Measurements from ENCODE around the gene RNF144A. TPM values are rescaled to one million over a fixed set of nuclear protein-coding genes. Genes with fewer than 3 reads are reported as not detected.

RNF144A gene
- total RNA-seq, 1 donor from 2014 or later, result 1.8 TPM

GRCh38 chr2:7061921-7062320 is 144.7 kb downstream of the RNF144A start:
- no peak for TF ChIP-seq CTCF (IDR thresholded peaks at IDR 0.05)
- intact Hi-C loops (cut with DNase I), result no loop called here
- Histone ChIP-seq H3K9me3 (no peaks in the 10 kb centered on the region), H3K36me3 (no peaks in the 10 kb centered on the region), H3K4me1 (peaks cover 3 to 22% of the 10 kb centered on the region in 2 donors), H3K27me3 (no peaks in the 10 kb centered on the region), H3K27ac (peak overlapping the region; percentile 63 to 65), H3K4me3 (no peak overlapping the region)
- no peak for DNase-seq (ENCODE audit: low spot score in 2 of 2)

GRCh38 chr2:7063789-7064188 is 146.6 kb downstream of the RNF144A start:
- TF ChIP-seq CTCF (IDR thresholded peaks at IDR 0.05), result no peak
- H3K27me3 ChIP-seq, result no peaks in the 10 kb centered on the region
- H3K27ac ChIP-seq, result peak overlapping the region in 1 of 2 donors; percentile 58
- intact Hi-C loops (cut with DNase I), result no loop called here
- no peaks in the 10 kb centered on the region for H3K9me3 ChIP-seq
- H3K36me3 ChIP-seq, result no peaks in the 10 kb centered on the region
- H3K4me3 ChIP-seq, result no peak overlapping the region
- DNase-seq (ENCODE audit: low spot score in 2 of 2), result no peak
- H3K4me1 ChIP-seq, result peaks cover 3 to 24% of the 10 kb centered on the region in 2 donors

- intact Hi-C loops (cut with DNase I), result no loop called here
- H3K36me3 ChIP-seq, result no peaks in the 10 kb centered on the region
- TF ChIP-seq CTCF (IDR thresholded peaks at IDR 0.05), result no peak
- DNase-seq (ENCODE audit: low spot score in 2 of 2), result no peak
- H3K9me3 ChIP-seq, result no peaks in the 10 kb centered on the region
- peaks cover 3 to 5% of the 10 kb centered on the region in 2 donors for H3K4me1 ChIP-seq
- no peaks in the 10 kb centered on the region for H3K27me3 ChIP-seq
- no peak overlapping the region for H3K4me3 ChIP-seq
- H3K27ac ChIP-seq, result no peak overlapping the region
Observed at GRCh38 chr2:7068457-7068856, 151.2 kb downstream of the RNF144A start.

- H3K36me3 ChIP-seq, result no peaks in the 10 kb centered on the region
- no peaks in the 10 kb centered on the region for H3K9me3 ChIP-seq
- no peak for TF ChIP-seq CTCF (IDR thresholded peaks at IDR 0.05)
- H3K4me3 ChIP-seq, result no peak overlapping the region
- no peak overlapping the region for H3K27ac ChIP-seq
- intact Hi-C loops (cut with DNase I), result no loop called here
- peaks cover 3% of the 10 kb centered on the region in 2 donors for H3K4me1 ChIP-seq
- no peaks in the 10 kb centered on the region for H3K27me3 ChIP-seq
- DNase-seq (ENCODE audit: low spot score in 2 of 2), result no peak
Observed at GRCh38 chr2:7070483-7070882, 153.3 kb downstream of the RNF144A start.

- Histone ChIP-seq H3K36me3 (no peaks in the 10 kb centered on the region), H3K27ac (no peak overlapping the region), H3K4me1 (peaks cover 3% of the 10 kb centered on the region in 2 donors), H3K27me3 (no peaks in the 10 kb centered on the region), H3K9me3 (no peaks in the 10 kb centered on the region), H3K4me3 (no peak overlapping the region)
- intact Hi-C loops (cut with DNase I), result no loop called here
- DNase-seq (ENCODE audit: low spot score in 2 of 2), result peak in 1 of 2 donors; percentile 14
- no peak for TF ChIP-seq CTCF (IDR thresholded peaks at IDR 0.05)
Observed at GRCh38 chr2:7071154-7071553, 153.9 kb downstream of the RNF144A start.

Measured in ascending aorta (tissue), 2 donors.